ENCODE data around the gene COL25A1.
"Not testable (repeated sequence)": the region's sequence is repeated elsewhere in the genome, so short reads cannot be mapped to it uniquely, and the experiment has no call there.

The COL25A1 gene

GRCh38 chr4:108893468-108893867 lies 409.0 kb downstream of the COL25A1 start:
- no peak for DNase-seq

GRCh38 chr4:108891896-108892590 lies 410.4 kb downstream of the COL25A1 start:
- DNase-seq: no peak

- DNase-seq: no peak
Measured at GRCh38 chr4:108890484-108890881, 412.0 kb downstream of the COL25A1 start.

- no peak for DNase-seq
Measured at GRCh38 chr4:108889696-108890483, 412.6 kb downstream of the COL25A1 start.

- DNase-seq: no peak
Measured at GRCh38 chr4:108888769-108889168, 413.7 kb downstream of the COL25A1 start.

GRCh38 chr4:108887034-108887433 lies 415.4 kb downstream of the COL25A1 start:
- no peak for DNase-seq

- DNase-seq: no peak
Measured at GRCh38 chr4:108885211-108885610, 417.2 kb downstream of the COL25A1 start.

- DNase-seq: no peak
Measured at GRCh38 chr4:108884596-108884995, 417.9 kb downstream of the COL25A1 start.

- DNase-seq: no peak
Measured at GRCh38 chr4:108881986-108882385, 420.5 kb downstream of the COL25A1 start.

GRCh38 chr4:108881190-108881589 lies 421.3 kb downstream of the COL25A1 start:
- DNase-seq: no peak

GRCh38 chr4:108878806-108879205 lies 423.7 kb downstream of the COL25A1 start:
- DNase-seq: no peak

GRCh38 chr4:108877821-108878220 lies 424.6 kb downstream of the COL25A1 start:
- DNase-seq: no peak

- DNase-seq: no peak
Measured at GRCh38 chr4:108874806-108875205, 427.7 kb downstream of the COL25A1 start.

GRCh38 chr4:108869970-108870369 lies 432.5 kb downstream of the COL25A1 start:
- not testable (repeated sequence) for DNase-seq

- DNase-seq: no peak
Measured at GRCh38 chr4:108868606-108869227, 433.7 kb downstream of the COL25A1 start.

- no peak for DNase-seq
Measured at GRCh38 chr4:108867476-108867875, 435.0 kb downstream of the COL25A1 start.

GRCh38 chr4:108861334-108861733 lies 441.1 kb downstream of the COL25A1 start:
- no peak for DNase-seq

- no peak for DNase-seq
Measured at GRCh38 chr4:108854786-108855185, 447.7 kb downstream of the COL25A1 start.

GRCh38 chr4:108852691-108853090 lies 449.8 kb downstream of the COL25A1 start:
- no peak for DNase-seq

GRCh38 chr4:108851366-108851765 lies 451.1 kb downstream of the COL25A1 start:
- DNase-seq: no peak

- DNase-seq: no peak
Measured at GRCh38 chr4:108850219-108850649, 452.2 kb downstream of the COL25A1 start.

GRCh38 chr4:108849611-108850168 lies 452.8 kb downstream of the COL25A1 start:
- no peak for DNase-seq

GRCh38 chr4:108846568-108846967 lies 455.9 kb downstream of the COL25A1 start:
- DNase-seq: no peak

Measured in stimulated activated CD4-positive, alpha-beta T cell treated with anti-CD3 and anti-CD28 coated beads, Interleukin-4, amount 100 ng/mL, for 1 hour (primary cell).